ENCODE data around the gene IPPK. TPM values are rescaled to one million over a fixed set of nuclear protein-coding genes. Genes with fewer than 3 reads are reported as not detected.
A peak's percentile ranks its signal among the peaks of the same experiment; 100 is the strongest.

Gene IPPK
- total and polyA plus RNA-seq, 5 donors from 2014 or later, result 3.8 to 9.2 (median 5.5) TPM

- no peak overlapping the region for H3K27ac ChIP-seq (ENCODE audit: insufficient read depth, low read length, poor library complexity, severe bottlenecking)
- no peak for DNase-seq
- no peak overlapping the region for H3K4me3 ChIP-seq (ENCODE audit: low read depth, low read length)
- H3K4me1 ChIP-seq (ENCODE audit: control insufficient read depth, insufficient read depth, low read length, poor library complexity, severe bottlenecking), result no peaks in the 10 kb centered on the region
- Mint-ChIP-seq H3K27ac (peak overlapping the region in 1 of 3 donors; percentile 42), H3K9me3 (peaks cover 0 to 2% (median 0%) of the 10 kb centered on the region in 7 donors), H3K4me1 (peaks cover 0 to 4% (median 0%) of the 10 kb centered on the region in 4 donors), H3K4me3 (no peak overlapping the region), H3K27me3 (no peaks in the 10 kb centered on the region), H3K36me3 (no peaks in the 10 kb centered on the region)
- H3K27me3 ChIP-seq (ENCODE audit: control insufficient read depth, insufficient read depth, low read length), result no peaks in the 10 kb centered on the region
- ATAC-seq (ENCODE audit: low read depth in 2 of 2), result no peak
- no peaks in the 10 kb centered on the region for H3K36me3 ChIP-seq (ENCODE audit: control insufficient read depth, insufficient read depth, low read length)
- no peaks in the 10 kb centered on the region for H3K9me3 ChIP-seq (ENCODE audit: control insufficient read depth in 2 of 2, low read length in 2 of 2)
These were observed 15.1 kb upstream of the IPPK start for GRCh38 chr9:92685022-92685421.

- Histone ChIP-seq H3K4me3 (ENCODE audit: low read depth, low read length) (no peak overlapping the region), H3K27me3 (ENCODE audit: control insufficient read depth, insufficient read depth, low read length) (no peaks in the 10 kb centered on the region), H3K4me1 (ENCODE audit: control insufficient read depth, insufficient read depth, low read length, poor library complexity, severe bottlenecking) (no peaks in the 10 kb centered on the region), H3K27ac (ENCODE audit: insufficient read depth, low read length, poor library complexity, severe bottlenecking) (no peak overlapping the region), H3K36me3 (ENCODE audit: control insufficient read depth, insufficient read depth, low read length) (no peaks in the 10 kb centered on the region), H3K9me3 (ENCODE audit: control insufficient read depth in 2 of 2, low read length in 2 of 2) (no peaks in the 10 kb centered on the region)
- ATAC-seq (ENCODE audit: low read depth in 2 of 2) (no peak), DNase-seq (no peak)
- Mint-ChIP-seq H3K4me1 (peaks cover 0 to 4% (median 1%) of the 10 kb centered on the region in 4 donors), H3K27ac (peak overlapping the region in 1 of 3 donors; percentile 76), H3K9me3 (no peaks in the 10 kb centered on the region), H3K4me3 (no peak overlapping the region), H3K27me3 (no peaks in the 10 kb centered on the region), H3K36me3 (no peaks in the 10 kb centered on the region)
These were observed 12.3 kb upstream of the IPPK start for GRCh38 chr9:92682269-92682668.

GRCh38 chr9:92680166-92681119 is 10.5 kb upstream of the IPPK start:
- H3K36me3 Mint-ChIP-seq, result no peaks in the 10 kb centered on the region
- no peaks in the 10 kb centered on the region for H3K9me3 ChIP-seq (ENCODE audit: control insufficient read depth in 2 of 2, low read length in 2 of 2)
- peaks cover 0 to 4% (median 1%) of the 10 kb centered on the region in 4 donors for H3K4me1 Mint-ChIP-seq
- no peak overlapping the region for H3K27ac ChIP-seq (ENCODE audit: insufficient read depth, low read length, poor library complexity, severe bottlenecking)
- H3K4me1 ChIP-seq (ENCODE audit: control insufficient read depth, insufficient read depth, low read length, poor library complexity, severe bottlenecking), result no peaks in the 10 kb centered on the region
- H3K27ac Mint-ChIP-seq, result no peak overlapping the region
- H3K36me3 ChIP-seq (ENCODE audit: control insufficient read depth, insufficient read depth, low read length), result no peaks in the 10 kb centered on the region
- no peaks in the 10 kb centered on the region for H3K27me3 ChIP-seq (ENCODE audit: control insufficient read depth, insufficient read depth, low read length)
- no peaks in the 10 kb centered on the region for H3K9me3 Mint-ChIP-seq
- H3K4me3 ChIP-seq (ENCODE audit: low read depth, low read length), result no peak overlapping the region
- H3K4me3 Mint-ChIP-seq, result no peak overlapping the region
- ATAC-seq (ENCODE audit: low read depth in 2 of 2), result no peak
- no peaks in the 10 kb centered on the region for H3K27me3 Mint-ChIP-seq
- DNase-seq, result no peak

GRCh38 chr9:92679413-92680165 is 9.7 kb upstream of the IPPK start:
- no peak for DNase-seq
- Histone ChIP-seq H3K9me3 (ENCODE audit: control insufficient read depth in 2 of 2, low read length in 2 of 2) (no peaks in the 10 kb centered on the region), H3K36me3 (ENCODE audit: control insufficient read depth, insufficient read depth, low read length) (no peaks in the 10 kb centered on the region), H3K27ac (ENCODE audit: insufficient read depth, low read length, poor library complexity, severe bottlenecking) (no peak overlapping the region), H3K4me3 (ENCODE audit: low read depth, low read length) (no peak overlapping the region), H3K4me1 (ENCODE audit: control insufficient read depth, insufficient read depth, low read length, poor library complexity, severe bottlenecking) (no peaks in the 10 kb centered on the region), H3K27me3 (ENCODE audit: control insufficient read depth, insufficient read depth, low read length) (no peaks in the 10 kb centered on the region)
- H3K4me3 Mint-ChIP-seq, result no peak overlapping the region
- no peaks in the 10 kb centered on the region for H3K9me3 Mint-ChIP-seq
- H3K4me1 Mint-ChIP-seq, result peaks cover 0 to 4% (median 1%) of the 10 kb centered on the region in 4 donors
- no peaks in the 10 kb centered on the region for H3K27me3 Mint-ChIP-seq
- H3K36me3 Mint-ChIP-seq, result no peaks in the 10 kb centered on the region
- H3K27ac Mint-ChIP-seq, result no peak overlapping the region
- ATAC-seq (ENCODE audit: low read depth in 2 of 2), result no peak

- Mint-ChIP-seq H3K27me3 (no peaks in the 10 kb centered on the region), H3K27ac (peak overlapping the region in 1 of 3 donors; percentile 98), H3K4me3 (peak overlapping the region; percentile 97 to 100 (median 98)), H3K4me1 (peaks cover 5 to 47% (median 29%) of the 10 kb centered on the region in 4 donors), H3K36me3 (no peaks in the 10 kb centered on the region), H3K9me3 (no peaks in the 10 kb centered on the region)
- H3K36me3 ChIP-seq (ENCODE audit: control insufficient read depth, insufficient read depth, low read length), result no peaks in the 10 kb centered on the region
- no peaks in the 10 kb centered on the region for H3K9me3 ChIP-seq (ENCODE audit: control insufficient read depth in 2 of 2, low read length in 2 of 2)
- DNase-seq (no peak), ATAC-seq (ENCODE audit: low read depth in 2 of 2) (no peak)
- H3K4me3 ChIP-seq (ENCODE audit: low read depth, low read length), result peak overlapping the region; percentile 41
- H3K4me1 ChIP-seq (ENCODE audit: control insufficient read depth, insufficient read depth, low read length, poor library complexity, severe bottlenecking), result peaks cover 29% of the 10 kb centered on the region
- H3K27me3 ChIP-seq (ENCODE audit: control insufficient read depth, insufficient read depth, low read length), result no peaks in the 10 kb centered on the region
- H3K27ac ChIP-seq (ENCODE audit: insufficient read depth, low read length, poor library complexity, severe bottlenecking), result no peak overlapping the region
These were observed 1.4 kb upstream of the IPPK start for GRCh38 chr9:92671323-92671722.

GRCh38 chr9:92669527-92669889 is 423 bp downstream of the IPPK start:
- DNase-seq, result peak in 1 of 3 donors; percentile 45
- Histone ChIP-seq H3K4me3 (ENCODE audit: low read depth, low read length) (peak overlapping the region; percentile 83), H3K36me3 (ENCODE audit: control insufficient read depth, insufficient read depth, low read length) (no peaks in the 10 kb centered on the region), H3K9me3 (ENCODE audit: control insufficient read depth in 2 of 2, low read length in 2 of 2) (no peaks in the 10 kb centered on the region), H3K4me1 (ENCODE audit: control insufficient read depth, insufficient read depth, low read length, poor library complexity, severe bottlenecking) (peaks cover 30% of the 10 kb centered on the region), H3K27ac (ENCODE audit: insufficient read depth, low read length, poor library complexity, severe bottlenecking) (peak overlapping the region; percentile 87), H3K27me3 (ENCODE audit: control insufficient read depth, insufficient read depth, low read length) (no peaks in the 10 kb centered on the region)
- H3K9me3 Mint-ChIP-seq, result no peaks in the 10 kb centered on the region
- H3K4me3 Mint-ChIP-seq, result peak overlapping the region; percentile 97 to 100 (median 98)
- H3K27me3 Mint-ChIP-seq, result no peaks in the 10 kb centered on the region
- peaks cover 10 to 59% (median 42%) of the 10 kb centered on the region in 4 donors for H3K4me1 Mint-ChIP-seq
- no peaks in the 10 kb centered on the region for H3K36me3 Mint-ChIP-seq
- peak in 1 of 2 donors; percentile 1 for ATAC-seq (ENCODE audit: low read depth in 2 of 2)
- H3K27ac Mint-ChIP-seq, result peak overlapping the region; percentile 66 to 87 (median 87)

GRCh38 chr9:92668746-92669526 is 995 bp downstream of the IPPK start:
- no peak for ATAC-seq (ENCODE audit: low read depth in 2 of 2)
- H3K4me1 Mint-ChIP-seq, result peaks cover 10 to 64% (median 43%) of the 10 kb centered on the region in 4 donors
- H3K4me1 ChIP-seq (ENCODE audit: control insufficient read depth, insufficient read depth, low read length, poor library complexity, severe bottlenecking), result peaks cover 30% of the 10 kb centered on the region

More at GRCh38 chr9:92668746-92669526, 995 bp downstream of the IPPK start:
- peak overlapping the region; percentile 87 for H3K27ac ChIP-seq (ENCODE audit: insufficient read depth, low read length, poor library complexity, severe bottlenecking)
- H3K9me3 ChIP-seq (ENCODE audit: control insufficient read depth in 2 of 2, low read length in 2 of 2), result no peaks in the 10 kb centered on the region
- DNase-seq, result peak in 2 of 3 donors; percentile 18 to 31
- Mint-ChIP-seq H3K27ac (peak overlapping the region in 2 of 3 donors; percentile 87), H3K27me3 (no peaks in the 10 kb centered on the region), H3K9me3 (no peaks in the 10 kb centered on the region), H3K36me3 (no peaks in the 10 kb centered on the region), H3K4me3 (peak overlapping the region; percentile 97 to 100 (median 98))
- peak overlapping the region; percentile 83 for H3K4me3 ChIP-seq (ENCODE audit: low read depth, low read length)
- H3K27me3 ChIP-seq (ENCODE audit: control insufficient read depth, insufficient read depth, low read length), result no peaks in the 10 kb centered on the region
- H3K36me3 ChIP-seq (ENCODE audit: control insufficient read depth, insufficient read depth, low read length), result no peaks in the 10 kb centered on the region
